ENCODE measurements around the gene SAMD4B.

SAMD4B gene

GRCh38 chr19:39409208-39410016, 67.2 kb downstream of the SAMD4B start:
- peak; percentile 87 for DNase-seq (ENCODE audit: low read depth)

DNA sequence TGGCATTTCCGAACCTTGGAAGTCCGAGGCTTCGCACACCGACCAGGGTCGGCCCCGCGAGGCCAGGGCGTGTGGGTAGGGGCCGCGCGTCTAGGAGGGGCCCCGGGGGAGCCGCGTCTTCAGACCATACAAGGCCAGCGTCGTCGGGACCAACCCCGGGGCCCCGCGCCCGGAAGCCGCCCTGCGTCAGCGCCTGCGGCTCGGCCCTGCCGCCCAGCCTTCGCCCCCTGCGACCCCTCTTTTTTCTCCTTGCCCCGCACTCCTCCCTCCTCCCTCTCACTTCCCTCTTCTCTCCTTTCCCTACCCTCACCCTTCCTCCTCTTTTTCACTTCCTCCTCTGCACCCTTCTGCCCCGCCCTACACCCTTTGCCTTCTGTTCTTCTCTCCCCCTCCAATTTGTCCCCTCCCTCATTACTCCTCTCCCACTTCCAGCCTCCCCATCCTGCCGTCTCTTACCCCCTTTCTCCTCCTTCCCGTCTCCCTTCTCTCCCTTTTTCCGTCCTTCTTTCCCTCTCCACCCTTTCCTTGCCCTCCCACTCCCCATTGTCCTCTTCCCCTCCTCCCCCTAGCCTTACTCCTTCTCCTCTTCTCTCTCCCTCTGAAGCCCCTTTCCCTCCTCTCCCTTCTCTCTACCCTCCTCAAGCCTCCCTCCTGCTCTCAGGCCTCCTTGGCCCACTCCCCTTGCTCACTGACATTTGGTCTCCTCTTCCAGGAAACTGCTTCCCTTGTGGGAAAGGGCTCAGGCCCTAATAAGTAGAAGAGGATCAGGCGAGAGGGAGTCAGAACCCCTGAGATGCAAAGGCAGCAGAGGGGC, 68.0 kb downstream of the SAMD4B start:
- DNase-seq (ENCODE audit: low read depth) = no peak

- no peak for DNase-seq (ENCODE audit: low read depth)
Observed at GRCh38 chr19:39410831-39411080, 68.5 kb downstream of the SAMD4B start.

DNA sequence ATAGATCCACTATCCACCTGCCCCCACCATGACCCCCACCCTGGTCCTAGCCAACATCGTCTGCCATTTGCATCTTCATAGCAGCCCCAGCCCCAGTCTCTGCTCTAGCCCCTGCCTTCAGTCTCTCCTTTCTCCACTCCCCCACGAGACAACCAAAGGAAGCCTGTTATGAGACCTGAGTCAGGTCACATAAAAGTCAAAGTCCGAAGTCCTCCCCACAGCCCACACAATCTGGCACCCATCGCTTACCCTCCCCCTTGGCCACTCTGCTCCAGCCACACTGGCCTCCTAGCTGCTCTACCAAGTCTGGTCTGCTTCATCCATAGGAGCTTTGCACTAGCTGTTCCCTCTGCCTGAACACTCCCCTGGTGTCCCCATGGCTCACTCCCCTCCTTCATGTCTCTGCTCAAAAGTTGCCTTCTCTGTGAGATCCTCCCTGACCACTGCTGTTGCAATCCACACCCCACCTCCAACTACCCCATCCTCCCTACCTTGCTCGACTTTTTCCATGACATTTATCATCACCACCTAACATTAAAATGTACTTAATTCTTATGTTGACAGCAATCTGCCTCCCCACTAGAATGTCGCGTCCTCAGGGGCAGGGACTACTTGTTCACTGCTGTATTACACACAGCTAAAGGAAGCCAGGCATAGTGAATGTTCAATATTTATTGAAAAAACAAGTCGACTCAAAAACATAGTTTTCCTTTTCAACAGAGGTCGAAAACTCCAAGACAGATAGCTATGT, 69.0 kb downstream of the SAMD4B start:
- peak; percentile 88 for DNase-seq (ENCODE audit: low read depth)

- peak; percentile 93 for DNase-seq (ENCODE audit: low read depth)
Observed at GRCh38 chr19:39411832-39412099, 69.5 kb downstream of the SAMD4B start.

DNA sequence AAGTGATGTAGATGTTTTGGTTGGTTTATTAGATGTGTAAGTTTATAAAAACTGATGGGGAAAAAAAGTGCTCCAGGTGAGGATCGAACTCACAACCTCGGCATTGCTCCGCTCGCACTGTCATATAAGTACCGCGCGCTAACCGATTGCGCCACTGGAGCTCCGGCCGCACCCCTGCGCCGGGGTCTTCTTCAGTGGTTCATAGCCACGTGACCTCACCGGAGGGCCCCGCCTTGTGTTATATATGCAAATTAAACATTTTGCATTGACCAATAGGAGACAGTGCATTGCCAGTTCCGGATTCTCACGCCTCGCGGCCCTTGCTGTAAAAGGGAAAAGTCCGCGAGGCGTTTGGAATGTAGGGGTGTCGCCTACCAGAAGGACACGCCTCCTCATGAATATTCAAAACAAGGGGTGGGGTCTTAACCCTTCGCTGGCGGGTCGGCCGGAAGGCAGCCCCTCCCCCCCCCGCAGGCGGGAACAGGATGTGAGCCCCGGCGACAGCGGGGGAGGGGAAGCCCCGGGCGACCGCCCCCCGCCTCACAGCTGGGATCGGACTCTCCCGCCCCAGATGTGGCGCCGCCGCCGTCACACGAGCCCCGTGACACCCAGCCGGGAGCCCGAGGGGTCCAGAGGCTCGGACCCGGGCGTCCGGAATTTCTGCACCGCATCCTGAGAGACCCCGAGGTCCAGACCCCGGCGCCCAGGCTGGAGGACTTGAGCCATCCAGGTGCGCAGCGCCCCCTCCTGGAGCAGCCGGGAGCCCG, 70.1 kb downstream of the SAMD4B start, which contains the start of gene PLEKHG2:
Gene PLEKHG2, plus strand, starts transcription at position 570 of the 767 bp plus-strand sequence. CDS start 1,418 bp downstream, outside the sequence.
- peak; percentile 100 for DNase-seq (ENCODE audit: low read depth)

- DNase-seq (ENCODE audit: low read depth) = no peak
Observed at GRCh38 chr19:39412867-39413271, 70.6 kb downstream of the SAMD4B start.

GRCh38 chr19:39413272-39413910, 71.2 kb downstream of the SAMD4B start:
- peak; percentile 73 for DNase-seq (ENCODE audit: low read depth)

DNA sequence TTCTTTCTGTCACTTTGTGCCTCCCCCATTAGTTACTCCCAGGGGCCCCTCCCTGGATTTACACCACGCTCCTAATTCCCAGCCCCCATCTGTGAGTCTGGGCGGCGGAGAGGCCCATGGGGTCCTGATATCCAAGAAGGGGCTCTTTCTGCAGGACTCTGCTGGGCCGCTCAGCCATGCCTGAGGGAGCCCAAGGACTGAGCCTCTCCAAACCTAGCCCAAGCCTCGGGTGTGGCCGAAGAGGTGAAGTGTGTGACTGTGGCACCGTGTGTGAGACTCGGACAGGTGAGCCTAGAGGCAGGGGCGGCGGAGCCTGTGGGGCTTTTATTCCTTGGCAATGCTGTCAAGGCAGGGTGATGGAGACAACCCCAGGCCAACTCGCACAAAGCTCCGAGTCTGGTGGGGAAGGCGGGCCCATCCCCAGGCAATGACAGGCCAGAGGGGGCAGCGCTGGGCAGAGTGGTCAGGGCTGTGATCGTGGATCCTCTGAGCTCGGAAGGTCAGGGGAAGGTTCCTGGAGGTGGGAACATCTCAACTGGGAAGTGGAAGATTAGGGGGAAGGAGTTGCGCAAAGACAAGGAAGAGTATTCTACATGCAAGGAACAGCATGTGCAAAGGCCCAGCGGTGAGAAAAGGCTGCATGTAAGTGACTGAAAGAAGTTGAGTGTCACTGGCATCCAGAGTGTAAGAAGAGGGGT, 71.8 kb downstream of the SAMD4B start:
- DNase-seq (ENCODE audit: low read depth) = no peak

- DNase-seq (ENCODE audit: low read depth) = no peak
Observed at GRCh38 chr19:39415111-39416046, 73.2 kb downstream of the SAMD4B start.

DNA sequence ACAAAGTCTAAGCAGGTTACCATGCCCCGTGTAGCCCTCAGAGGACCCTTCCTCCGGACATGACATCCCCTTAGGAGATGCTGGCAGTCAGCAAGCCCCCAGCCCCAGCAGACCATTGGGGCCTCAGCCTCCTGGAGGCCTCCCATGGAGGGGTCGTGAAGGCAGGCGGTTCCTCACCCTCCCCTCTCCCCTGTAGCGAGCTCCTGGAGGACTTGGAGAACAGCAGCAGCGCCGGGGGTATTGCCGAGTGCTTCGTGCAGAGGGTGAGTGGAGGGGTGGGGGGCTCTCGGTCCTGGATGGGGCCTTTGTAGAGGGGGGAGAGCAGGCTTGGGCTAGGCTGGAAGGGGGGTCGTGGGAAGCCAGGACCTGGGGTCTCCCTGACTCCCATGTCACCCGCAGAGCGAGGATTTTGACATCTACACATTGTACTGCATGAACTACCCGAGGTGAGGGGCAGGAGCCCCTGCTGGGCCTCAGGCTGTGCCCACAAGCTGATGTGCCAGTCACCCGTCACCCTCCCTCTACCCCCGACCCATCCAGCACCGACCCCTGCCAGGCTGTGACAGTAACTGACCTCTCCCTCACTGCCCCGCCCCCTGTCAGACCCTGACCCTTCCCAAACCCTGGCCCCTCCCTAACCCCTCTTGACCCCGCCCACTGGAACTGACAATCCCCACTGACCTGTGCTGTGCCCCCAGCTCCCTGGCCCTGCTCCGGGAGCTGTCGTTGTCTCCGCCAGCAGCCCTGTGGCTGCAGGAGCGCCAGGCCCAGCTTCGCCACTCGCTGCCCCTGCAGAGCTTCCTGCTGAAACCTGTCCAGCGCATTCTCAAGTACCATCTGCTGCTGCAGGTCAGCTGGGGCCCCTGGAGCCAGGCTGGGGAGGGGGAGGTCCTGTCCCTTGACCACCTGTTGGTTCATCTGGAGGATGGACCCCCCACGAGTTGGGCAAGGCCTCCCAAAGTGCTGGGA, 74.2 kb downstream of the SAMD4B start:
- no peak for DNase-seq (ENCODE audit: low read depth)

- DNase-seq (ENCODE audit: low read depth) = no peak
Observed at GRCh38 chr19:39417463-39418181, 75.4 kb downstream of the SAMD4B start.

- DNase-seq (ENCODE audit: low read depth) = no peak
Observed at GRCh38 chr19:39419003-39419402, 76.8 kb downstream of the SAMD4B start.

GRCh38 chr19:39420769-39421168, 78.5 kb downstream of the SAMD4B start:
- DNase-seq (ENCODE audit: low read depth) = no peak

GRCh38 chr19:39422020-39422419, 79.8 kb downstream of the SAMD4B start:
- no peak for DNase-seq (ENCODE audit: low read depth)

GRCh38 chr19:39423258-39424086, 81.3 kb downstream of the SAMD4B start:
- no peak for DNase-seq (ENCODE audit: low read depth)

DNA sequence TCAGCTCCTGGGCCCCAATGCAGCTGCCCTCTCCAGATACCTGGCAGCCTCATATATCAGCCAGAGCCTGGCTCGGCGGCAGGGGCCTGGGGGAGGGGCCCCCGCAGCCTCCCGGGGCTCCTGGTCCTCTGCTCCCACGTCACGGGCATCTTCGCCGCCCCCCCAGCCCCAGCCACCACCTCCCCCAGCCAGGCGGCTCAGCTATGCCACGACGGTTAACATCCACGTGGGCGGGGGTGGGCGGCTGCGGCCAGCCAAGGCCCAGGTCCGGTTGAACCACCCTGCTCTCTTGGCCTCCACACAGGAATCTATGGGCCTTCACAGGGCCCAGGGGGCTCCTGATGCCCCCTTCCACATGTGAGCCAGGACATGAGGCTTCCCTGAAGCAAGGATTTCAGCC, 82.7 kb downstream of the SAMD4B start:
- no peak for DNase-seq (ENCODE audit: low read depth)

Measured in fibroblast of gingiva (primary cell).